GM18520 (cell line): Measurements from ENCODE around the gene BEND3.
A peak's percentile ranks its signal among the peaks of the same experiment; 100 is the strongest.
"Not testable (repeated sequence)": the region's sequence is repeated elsewhere in the genome, so short reads cannot be mapped to it uniquely, and the experiment has no call there.

Experiments
- ATAC-seq: cut with Tn5 transposase; IDR thresholded peaks from one replicate; pipeline ENCODE4 v1.9.1; 2021; ENCODE audit not compliant: unreplicated experiment

Gene BEND3

GRCh38 chr6:107114926-107115694, at the start of gene BEND3:
Gene BEND3 (minus strand): TSS chr6:107115515. CDS start chr6:107099285, 16,230 bp downstream.
- peak; percentile 18 for ATAC-seq

GRCh38 chr6:107164299-107164698, 49.0 kb upstream of the BEND3 start:
- not testable (repeated sequence) for ATAC-seq

DNA sequence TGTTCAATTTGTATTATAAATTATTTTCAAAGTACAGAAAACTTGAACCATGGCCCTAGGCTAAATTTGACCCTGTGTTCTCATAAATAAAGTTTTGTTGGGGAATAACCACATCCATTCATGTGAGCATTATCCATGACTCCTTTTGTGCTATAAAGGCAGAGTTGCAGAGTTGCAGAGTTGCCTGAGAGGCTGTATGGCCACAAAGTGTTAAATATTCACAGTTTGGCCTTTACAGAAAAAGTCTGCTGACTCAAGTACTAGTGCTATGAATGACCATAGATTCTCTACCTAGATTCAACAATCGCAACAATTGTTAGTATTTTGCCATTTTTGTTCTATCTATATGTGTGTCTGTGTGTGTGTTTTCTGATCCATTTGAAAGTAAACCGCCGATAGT, 46.2 kb upstream of the BEND3 start:
- ATAC-seq, result no peak

DNA sequence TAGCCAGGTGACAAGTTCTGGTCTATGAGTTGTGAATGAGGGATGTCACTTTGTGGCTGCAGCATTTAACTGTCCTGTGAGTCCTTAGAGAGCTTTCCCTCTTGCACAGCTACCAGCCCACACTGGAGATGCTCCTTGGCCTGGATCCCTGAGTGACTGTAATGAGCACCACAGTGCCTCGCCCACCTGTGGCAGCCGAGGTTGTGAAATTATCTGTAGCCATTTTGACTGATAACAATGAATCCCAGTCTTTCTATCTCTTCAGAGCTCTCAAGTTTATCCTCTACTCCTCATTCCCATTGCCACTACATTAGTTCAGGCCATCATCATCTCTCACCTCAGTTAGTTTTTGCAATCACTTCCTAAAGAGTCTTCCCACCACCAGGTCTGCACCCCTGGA, 41.3 kb upstream of the BEND3 start:
- ATAC-seq, result no peak

DNA sequence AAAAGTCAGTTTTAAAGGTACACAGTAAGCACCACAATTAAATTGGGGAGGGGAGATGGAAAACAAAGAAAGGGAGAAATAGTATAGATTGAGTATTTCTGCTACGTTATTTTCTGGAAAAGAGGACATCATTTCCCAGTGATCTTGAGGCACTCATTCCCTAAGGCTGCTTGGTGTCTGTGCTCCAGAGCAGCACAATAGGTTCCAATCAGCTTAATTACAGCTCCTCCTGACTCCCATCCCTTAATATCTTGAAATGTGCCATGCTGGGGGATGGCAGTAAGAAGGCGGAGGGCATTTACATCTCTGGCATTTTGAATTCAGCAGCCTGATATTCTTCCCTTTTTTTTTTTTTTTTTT, 39.5 kb upstream of the BEND3 start:
- no peak for ATAC-seq

GRCh38 chr6:107154131-107154800, 39.0 kb upstream of the BEND3 start:
- no peak for ATAC-seq

GRCh38 chr6:107152638-107153430, 37.5 kb upstream of the BEND3 start:
- ATAC-seq, result no peak

DNA sequence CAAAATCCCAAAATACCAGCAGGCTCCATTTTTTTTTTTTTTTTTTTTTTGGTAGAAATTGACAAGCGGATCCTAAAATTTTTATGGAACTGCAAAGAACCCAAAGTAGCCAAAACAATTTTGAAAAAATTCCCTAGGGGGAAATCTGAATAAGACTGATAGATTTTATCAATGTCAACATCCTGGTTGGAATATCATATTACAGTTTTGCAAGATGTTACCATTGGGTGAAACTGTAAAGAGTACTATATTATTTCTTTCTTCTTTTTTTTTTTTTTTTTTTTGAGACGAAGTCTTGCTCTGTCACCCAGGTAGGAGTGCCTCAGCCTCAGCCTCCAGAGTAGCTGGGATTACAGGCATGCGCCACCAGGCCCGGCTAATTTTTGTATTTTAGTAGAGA, 29.4 kb upstream of the BEND3 start:
- no peak for ATAC-seq

DNA sequence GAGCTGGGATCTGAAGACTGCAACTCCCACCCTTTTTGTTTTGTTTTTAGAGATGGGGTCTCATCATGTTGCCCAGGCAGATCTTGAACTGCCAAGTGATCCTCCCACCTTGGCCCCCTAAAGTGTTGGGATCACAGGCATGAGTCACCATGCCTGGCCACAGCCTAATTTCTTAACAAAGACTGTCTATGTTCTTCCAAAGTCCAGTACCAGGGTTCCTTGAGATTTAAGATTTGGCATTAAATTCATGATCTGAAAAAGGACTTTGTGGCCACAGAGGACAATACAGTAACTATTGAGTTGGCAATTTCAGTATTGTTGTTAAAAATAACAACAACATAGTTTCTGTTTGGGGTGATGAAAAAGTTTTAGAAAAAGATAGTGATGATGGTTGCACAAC, 28.7 kb upstream of the BEND3 start:
- ATAC-seq, result no peak

- no peak for ATAC-seq
These were observed 25.3 kb upstream of the BEND3 start for GRCh38 chr6:107140581-107140980.

DNA sequence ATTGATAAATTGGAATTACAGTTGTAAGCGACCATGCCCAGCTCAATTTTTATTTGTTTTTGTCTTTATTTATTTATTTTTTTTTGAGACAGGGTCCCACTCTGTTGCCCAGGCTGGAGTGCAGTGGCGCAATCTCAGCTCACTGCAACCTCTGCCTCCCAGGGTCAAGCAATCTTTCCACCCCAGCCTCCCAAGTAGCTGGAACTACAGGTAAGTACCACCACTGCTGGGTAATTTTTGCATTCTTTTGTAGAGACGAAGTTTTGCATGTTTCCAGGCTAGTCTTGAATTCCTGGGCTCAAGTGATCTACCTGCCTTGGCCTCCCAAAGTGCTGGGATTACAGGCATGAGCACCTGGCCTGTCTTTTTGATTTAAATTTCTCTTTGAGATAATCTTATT, 21.0 kb upstream of the BEND3 start:
- ATAC-seq, result not testable (repeated sequence)

DNA sequence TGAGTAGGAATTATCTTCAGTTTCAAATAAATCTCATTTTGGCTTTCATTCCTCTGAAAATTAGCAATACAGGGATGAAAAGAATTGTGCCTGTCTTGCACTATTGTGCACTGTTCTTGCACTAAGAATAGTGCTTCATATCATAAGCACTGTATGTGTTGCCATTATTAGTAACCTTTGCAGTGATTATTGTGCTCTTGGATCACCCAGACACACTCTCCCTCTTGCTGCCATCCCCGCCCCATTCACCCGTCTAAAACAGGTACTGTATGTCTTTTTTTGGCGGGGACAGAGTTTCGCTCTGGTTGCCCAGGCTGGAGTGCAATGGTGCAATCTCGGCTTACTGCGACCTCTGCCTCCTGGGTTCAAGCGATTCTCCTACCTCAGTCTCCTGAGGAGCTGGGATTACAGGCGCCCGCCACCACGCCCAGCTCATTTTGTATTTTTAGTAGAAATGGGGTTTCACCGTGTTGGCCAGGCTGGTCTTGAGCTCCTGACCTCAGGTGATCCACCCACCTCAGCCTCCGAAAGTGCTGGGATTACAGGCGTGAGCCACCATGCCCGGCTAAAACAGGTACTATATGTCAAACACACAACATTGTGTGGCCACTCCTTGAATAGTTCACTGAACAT, 19.8 kb upstream of the BEND3 start:
- ATAC-seq, result not testable (repeated sequence)

DNA sequence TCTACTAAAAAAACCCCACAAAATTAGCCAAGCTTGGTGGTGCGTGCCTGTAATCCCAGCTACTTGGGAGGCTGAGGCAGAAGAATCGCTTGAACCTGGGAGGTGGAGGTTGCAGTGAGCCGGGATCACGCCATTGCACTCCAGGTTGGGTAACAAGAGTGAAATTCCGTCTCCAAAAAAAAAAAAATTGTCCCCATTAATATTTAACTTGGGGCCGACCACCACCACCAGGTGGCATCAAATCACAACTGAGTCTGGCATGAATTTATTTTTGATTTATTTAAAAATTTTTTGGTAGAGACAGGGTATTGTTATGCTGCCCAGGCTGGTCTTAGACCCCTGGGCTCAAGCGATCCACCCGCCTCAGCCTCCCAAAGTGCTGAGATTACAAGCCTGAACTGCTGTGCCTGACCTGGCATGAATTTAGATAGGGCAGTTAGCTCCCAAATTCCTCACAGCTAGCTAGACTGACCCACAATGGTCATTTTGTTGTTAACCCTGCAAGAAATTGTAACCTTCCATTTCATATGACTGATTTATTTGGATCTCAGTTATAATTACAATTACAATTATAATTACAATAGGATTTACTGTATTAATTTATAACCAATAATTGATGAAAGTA, 17.1 kb upstream of the BEND3 start:
- no peak for ATAC-seq

DNA sequence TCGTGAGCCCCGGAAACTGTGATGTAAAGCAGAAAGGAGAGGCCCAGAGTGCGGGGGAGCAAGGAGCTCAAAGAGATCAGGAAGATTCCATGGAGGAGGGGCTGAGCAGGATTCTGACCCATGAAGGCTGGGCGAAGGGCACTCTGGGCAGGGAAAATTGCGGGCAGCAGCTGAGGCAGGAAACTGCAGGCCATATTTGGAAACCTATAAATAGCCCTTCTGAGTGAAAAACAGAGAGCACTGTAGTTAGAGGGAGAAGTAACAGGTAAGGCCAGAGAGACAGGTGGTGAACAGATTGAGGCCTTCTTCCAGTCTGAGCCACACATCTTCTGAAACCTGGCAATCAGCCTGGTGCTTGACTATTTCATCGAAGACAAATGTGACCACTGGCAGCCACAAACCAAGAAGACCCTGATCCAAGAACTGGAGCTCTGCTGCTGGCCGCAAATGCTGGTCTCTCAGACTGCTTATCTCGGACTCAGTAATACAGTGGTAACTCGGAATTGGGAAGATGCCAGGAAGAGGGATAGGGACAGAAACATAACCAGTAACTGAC, 14.1 kb upstream of the BEND3 start:
- ATAC-seq, result no peak

- ATAC-seq, result no peak
These were observed 13.3 kb upstream of the BEND3 start for GRCh38 chr6:107128577-107128976.

DNA sequence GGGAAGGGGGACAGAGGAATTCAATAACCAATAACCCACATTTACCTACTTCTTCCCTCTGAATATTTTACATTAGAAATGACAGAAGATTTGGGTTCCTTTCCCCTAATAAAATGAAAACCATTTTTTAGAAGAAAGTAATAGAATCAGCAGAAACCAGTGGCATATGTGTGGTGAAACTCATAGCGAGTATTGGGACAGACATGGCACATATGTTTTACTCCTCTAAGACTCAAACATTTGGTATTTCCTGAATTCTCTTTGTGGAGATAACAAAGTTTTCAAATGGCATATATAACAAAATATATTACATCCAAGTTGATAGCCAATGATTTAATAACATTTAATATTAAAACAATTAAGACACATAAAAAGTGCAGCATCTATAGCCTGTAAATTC, 12.9 kb upstream of the BEND3 start:
- ATAC-seq, result no peak

- ATAC-seq, result no peak
These were observed 10.5 kb upstream of the BEND3 start for GRCh38 chr6:107125771-107126170.

DNA sequence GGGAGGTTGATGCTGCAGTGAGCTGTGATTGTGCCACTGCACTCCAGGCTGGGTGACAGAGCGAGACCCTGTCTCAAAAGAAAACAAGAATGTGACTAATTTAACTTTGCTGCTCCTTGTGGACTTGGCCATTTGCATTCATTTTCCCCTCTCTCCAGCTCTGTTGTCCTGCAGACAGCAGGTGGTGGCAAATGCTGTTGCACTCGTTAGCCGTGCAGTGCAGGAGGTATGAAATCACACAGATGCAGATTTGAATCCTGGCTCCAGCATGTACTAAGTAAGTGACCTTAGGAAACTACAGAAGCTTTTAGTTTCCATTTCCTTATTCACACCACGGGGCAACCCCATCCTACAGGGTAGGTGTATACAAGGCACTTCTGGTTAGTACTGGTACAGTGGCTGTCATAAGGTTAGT, 9.6 kb upstream of the BEND3 start:
- peak; percentile 93 for ATAC-seq

DNA sequence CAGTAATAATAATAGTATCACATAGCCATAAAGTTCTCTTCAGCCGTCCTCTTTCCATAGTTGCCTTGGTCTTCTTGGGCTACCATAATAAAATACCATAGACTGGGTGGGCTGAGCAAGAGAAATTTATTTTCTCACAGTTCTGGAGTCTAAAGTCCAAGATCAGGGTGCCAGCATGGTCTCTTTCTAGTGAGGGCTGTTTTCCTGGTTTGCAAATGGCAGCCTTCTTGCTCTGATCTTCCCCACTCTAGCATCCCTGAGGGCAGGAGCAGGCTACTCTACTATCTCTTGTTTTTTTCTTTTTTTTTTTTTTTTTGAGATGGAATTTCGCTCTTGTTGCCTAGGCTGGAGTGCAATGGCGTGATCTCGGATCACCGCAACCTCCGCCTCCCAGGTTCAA, 8.2 kb upstream of the BEND3 start:
- no peak for ATAC-seq

DNA sequence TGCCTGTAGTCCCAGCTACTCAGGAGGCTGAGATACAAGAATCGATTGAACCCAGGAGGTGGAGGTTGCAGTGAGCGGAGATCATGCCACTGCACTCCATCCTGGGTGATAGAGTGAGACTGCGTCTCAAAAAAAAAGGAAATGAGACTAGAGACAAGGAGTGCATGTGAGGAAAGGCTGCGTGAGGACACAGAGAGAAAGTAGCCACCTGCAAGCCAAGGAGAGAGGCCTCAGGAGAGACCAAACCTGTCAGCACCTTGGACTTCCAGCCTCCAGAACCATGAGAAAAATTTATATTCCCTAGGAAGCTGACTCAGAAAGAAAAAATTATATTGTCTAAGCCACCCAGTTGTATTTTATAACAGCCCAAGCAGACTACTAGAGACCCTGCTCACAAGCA, 7.4 kb upstream of the BEND3 start:
- ATAC-seq, result no peak
